EH (cell line): ENCODE results near the gene ZNF319.
"Not testable (repeated sequence)": the region's sequence is repeated elsewhere in the genome, so short reads cannot be mapped to it uniquely, and the experiment has no call there.

Source experiments
- DNase-seq: peaks from one replicate; pipeline ENCODE4 v3.0.0-alpha.2; 2015; ENCODE audit warnings: low read depth

ZNF319 gene

DNA sequence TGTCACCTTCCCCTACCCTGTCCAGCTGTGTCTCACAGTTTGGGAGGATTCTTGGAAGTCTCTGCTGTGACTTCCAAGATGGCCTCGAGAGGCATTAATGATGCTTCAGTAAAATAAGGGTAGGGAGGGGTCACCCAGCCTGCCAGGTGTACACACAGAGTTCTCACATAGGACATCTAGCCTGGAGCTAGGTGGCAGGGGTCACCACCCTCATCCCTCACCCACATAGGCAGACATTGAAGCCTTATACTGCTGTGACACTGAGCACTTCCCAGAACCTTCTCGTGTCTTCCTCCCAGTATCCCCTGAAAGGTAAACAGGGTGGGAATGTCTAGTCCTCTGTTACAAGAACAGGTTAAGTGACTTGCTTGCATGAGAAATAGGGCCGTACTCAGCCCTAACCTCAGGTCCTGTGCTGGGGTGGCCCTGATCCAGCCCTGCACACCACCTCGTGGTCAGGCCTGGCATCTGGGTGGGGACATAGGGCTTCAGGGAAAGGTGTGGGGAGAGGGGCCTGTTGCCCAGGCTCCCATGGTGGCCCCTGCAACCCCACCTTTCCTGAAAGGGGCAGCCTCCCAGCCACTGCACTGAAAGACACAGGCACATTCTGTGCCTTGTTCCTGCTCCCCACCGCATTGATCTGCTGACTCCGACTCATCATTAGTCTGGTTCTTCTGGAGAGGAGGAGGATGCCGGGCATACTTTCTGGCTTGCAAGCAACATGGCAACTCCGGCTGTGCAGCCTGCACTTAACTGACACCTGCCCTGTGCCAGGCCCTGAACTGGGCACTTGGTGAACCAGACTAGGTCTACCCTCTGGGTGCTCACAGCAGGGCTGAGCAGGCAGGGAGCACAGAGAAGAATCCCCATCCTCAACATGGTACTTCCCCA, 21.4 kb upstream of the ZNF319 start:
- DNase-seq: peak; percentile 71

DNA sequence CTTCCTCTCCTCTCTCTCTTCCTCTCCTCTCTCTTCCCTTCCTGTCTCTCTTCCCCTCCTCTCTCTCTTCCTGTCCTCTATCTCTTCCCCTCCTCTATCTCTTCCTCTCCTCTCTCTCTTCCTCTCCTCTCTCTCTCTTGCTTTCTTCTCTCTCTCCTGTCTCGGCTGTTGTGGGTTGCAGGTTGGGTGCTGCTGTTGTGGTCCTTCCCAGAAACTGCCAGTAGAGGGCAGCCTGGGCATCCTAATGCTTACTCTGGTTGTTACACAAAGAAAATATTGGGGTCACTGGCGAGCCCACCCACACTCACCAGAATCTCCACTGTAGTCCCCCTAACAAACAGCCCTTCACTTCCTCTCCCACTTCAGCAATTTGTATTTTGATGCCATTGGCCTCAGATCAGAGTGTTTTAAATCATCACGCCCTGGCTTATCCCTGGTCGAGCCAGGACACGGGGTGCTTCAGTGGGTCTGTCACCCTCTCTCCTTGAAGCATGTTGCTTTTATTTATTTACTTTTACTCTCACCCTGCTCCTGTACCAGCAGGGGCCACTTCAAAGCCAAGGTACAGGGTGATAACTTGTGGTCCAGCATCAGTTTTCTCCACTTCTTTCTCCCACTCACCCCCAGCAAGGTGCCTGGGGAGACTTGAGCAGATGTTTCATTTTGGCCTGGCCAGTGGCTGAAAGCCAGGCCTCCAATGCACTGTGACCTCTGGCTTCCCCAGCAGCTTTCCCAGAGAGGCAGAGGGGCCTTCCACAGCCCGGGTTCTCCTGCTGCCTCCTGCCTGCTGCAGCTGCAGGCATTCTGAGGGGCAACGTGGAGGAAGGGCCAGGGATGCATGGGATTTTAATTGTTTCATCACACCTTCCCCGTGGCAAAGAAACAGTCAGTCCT, 20.4 kb upstream of the ZNF319 start:
- peak; percentile 55 for DNase-seq

DNA sequence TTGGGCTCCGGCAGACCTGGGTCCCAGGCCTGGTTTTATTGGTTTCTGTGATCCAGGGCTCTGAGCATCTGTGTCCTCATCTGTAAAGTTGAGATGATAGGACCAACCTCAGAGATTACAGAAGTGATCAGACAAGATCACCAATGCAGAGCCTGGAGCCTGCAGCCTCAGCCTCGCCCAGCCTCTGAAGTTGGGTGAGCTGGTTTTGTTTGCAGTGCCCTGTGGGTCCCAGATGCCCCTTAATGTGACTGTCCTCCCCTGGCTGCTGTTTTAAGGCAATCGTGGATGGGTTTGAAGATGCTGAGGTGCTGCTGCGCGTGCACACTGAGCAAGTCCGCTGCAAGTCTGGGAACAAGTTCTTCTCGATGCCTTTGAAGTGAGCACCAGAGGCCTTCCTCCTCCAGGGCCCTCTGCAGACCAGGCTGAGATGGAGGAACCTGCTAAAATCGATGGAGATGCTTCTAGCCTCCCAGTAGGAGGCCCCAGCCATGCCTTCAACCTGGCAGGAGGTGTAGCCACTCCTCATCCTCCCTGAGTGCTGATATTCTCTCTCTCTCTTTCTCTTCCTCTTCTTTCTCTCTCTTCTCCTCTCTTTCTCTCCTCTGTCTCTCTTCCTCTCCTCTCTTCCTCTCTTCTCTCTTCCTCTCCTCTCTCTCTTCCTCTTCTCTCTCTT, 19.5 kb upstream of the ZNF319 start:
- no peak for DNase-seq

GRCh38 chr16:58018803-58019202, 18.3 kb upstream of the ZNF319 start:
- no peak for DNase-seq

- DNase-seq: peak; percentile 23
Observed at GRCh38 chr16:58016840-58017446, 16.5 kb upstream of the ZNF319 start.

GRCh38 chr16:58013201-58013956, 12.9 kb upstream of the ZNF319 start:
- no peak for DNase-seq

DNA sequence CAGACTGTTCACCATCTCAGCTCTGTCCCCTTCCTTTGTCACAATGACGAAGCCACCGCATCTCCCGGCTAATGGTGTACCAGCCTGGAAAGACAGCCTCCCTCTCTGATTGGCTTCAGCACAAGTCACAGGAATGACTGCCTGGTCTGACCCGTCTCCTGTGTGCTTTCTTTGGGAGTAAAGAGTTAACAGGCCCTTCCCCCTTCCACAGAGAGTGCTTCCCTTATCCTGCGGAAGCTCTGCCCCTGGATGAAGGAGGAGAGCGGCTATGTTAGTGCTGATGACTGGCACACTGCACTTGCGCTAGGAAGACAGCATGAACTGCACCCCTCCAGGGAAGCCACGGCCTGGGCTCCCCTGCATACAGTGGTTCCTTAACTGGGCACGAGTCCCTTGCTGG, 12.0 kb upstream of the ZNF319 start:
- no peak for DNase-seq

GRCh38 chr16:58011652-58012051, 11.2 kb upstream of the ZNF319 start:
- DNase-seq: peak; percentile 93

DNA sequence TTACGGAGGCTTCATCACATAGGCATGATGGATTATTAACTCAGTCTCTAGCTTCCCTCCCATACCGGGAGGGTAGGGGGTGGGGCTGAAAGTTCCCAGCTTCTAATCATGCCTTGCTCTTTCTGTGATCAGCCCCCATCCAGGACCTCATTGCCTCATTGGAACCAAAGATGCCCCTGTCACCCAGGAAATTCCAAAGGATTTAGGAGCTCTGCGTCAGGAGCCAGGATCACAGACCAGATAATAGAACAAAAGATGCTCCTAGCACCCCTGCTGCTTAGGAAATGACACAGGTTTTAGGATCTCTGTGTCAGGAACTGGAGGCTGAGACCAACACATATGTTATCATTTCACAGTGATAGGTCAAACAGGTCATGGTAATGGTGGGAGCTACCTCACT, 10.4 kb upstream of the ZNF319 start:
- peak; percentile 56 for DNase-seq

- no peak for DNase-seq
Observed at GRCh38 chr16:58009856-58010416, 9.5 kb upstream of the ZNF319 start.

DNA sequence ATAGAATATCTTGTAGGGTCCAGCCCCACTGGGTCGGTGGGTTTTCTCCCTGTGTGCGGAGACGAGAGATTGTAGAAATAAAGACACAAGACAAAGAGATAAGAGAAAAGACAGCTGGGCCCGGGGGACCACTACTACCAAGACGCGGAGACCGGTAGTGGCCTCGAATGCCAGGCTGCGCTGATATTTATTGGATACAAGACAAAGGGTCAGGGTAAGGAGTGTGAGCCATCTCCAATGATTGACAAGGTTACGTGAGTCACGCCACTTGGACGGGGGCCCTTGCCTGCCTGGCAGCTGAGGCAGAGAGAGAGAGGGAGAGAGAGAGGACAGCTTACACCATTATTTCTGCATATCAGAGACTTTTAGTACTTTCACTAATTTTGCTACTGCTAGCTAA, 4.3 kb upstream of the ZNF319 start:
- not testable (repeated sequence) for DNase-seq

DNA sequence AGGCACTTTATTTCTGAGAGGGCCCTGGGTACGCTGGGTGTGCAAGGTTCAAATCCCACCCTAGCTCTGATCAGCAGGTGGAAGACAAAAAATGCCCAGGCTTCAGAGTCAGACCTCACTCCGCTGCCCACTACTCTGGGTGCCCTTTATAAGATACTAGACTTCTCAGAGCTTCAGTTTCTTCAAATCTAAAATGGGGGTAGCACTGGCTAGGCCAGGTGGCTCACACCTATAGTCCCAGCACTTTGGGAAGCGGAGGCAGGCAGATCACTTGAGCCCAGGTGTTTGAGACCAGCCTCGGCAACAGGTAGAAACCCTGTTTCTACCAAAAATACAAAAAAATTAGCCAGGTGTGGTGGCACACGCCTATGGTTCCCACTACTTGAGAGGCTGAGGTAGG, 2.5 kb upstream of the ZNF319 start:
- DNase-seq: no peak

GRCh38 chr16:58002416-58002800, 1.9 kb upstream of the ZNF319 start:
- DNase-seq: no peak

DNA sequence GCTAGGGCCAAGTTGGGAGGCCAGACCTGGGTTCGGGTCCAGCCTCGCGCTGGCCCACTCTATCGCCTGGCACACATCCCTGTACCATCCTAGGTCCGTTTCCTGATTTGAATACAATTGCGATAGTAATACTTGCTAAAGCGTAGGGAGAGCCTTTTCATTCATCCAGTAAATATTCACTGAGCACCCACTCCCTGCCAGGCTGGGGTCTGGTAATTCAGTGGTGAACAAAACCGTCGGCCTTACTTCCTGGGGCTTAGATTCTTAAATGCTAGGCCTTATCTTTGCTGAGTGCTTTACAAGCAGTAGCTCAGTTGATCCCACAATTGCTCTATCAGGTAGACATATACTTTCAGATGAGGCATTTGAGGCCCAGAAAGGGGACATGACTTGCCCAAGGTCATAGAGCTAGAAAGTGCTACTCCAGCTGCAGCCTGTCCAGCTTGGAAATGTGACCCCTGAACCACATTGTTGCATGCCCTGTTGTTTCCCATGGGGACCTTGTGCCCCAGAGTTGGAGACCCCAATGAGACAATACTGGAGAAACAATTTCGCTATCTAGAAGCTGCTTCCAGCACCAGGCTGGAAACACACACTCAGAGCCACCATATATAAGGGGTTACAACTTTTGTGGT, 1.4 kb upstream of the ZNF319 start:
- DNase-seq: no peak

DNA sequence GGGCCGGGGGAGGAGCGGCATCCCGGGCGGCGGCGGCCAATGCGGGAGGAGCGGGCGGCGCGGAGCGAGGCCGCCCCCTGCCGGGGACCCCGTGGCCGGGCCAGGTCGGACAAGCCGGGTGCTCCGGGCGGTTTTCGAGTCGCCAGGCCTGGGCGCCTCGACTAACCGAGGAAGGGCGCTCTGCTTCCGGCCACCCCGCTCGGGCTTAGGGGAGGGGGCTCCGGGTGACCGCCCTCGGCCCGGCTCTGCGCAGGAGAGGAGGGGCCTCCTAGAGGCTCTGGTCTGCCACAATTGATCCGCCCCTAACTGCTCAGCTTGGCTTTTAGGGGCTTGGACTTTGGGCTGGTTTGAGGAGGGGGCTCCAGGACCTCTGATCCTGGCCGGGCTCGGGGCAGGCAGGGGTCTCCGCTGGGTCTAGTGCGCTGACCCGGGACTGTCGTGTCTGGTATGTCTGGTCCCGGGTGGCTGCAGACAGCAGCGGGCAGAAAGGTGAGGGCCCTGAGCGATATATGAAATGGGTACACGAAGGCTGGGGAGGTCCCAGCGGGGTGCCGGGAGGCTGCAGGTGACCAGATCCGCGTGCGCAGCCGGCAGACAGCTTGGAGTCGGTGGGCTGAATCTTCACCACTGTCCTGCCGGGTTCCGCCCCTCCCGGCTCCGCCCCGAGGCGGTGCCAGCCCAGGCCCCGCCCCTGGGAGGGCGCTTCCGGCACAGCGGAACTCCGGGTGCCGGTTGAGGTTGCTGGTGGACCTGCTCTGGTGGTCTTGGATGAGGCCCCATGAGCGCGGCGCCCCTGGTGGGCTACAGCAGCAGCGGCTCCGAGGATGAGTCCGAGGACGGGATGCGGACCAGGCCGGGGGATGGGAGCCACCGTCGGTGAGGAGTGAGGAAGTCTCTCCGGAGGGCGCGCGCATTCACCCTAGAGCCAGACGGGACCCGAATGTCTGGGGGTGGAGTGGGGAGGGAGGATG, 519 bp upstream of the ZNF319 start, which contains the start of gene USB1:
USB1 (plus strand) TSS at position 702 of the 971 bp plus-strand sequence; CDS start at position 779, 77 bp downstream.
- peak; percentile 83 for DNase-seq

- DNase-seq: peak; percentile 36
Observed at GRCh38 chr16:57999366-57999970, 1.0 kb downstream of the ZNF319 start.

- DNase-seq: no peak
Observed at GRCh38 chr16:57998992-57999365, 1.5 kb downstream of the ZNF319 start.

DNA sequence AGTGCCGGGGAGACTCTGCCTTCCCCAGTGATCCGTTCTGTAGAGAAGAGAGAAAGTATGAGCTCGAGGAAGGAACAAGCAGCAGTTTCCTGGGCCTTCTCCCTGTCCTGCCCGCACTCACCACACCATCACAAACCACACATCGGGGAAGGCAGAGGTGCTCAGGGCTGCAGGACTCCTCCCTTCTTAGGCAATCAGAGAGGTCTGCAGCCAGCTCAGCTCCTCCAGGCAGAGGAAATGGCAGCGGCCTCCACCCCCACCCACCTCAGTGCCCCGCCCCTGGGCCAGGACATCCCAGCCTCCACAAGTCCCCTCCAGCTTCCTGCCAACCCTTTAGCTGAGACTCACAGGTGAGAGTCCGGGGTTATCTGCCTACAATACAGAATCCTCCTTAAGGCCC, 2.0 kb downstream of the ZNF319 start:
- DNase-seq: no peak
